Measurements from ENCODE around the gene PRKCG.
"Not testable (repeated sequence)": the region's sequence is repeated elsewhere in the genome, so short reads cannot be mapped to it uniquely, and the experiment has no call there.

Gene PRKCG

GRCh38 chr19:53867225-53868090, 14.5 kb upstream of the PRKCG start, which contains the start of gene MYADM:
MYADM (plus strand) TSS chr19:53867883; CDS start chr19:53873530, 5,647 bp downstream.
- Mint-ChIP-seq H3K27ac (peak within 1 kb of the TSS; percentile 98), H3K36me3 (peaks cover 8 to 20% of the 10 kb centered on the region in 2 donors), H3K4me1 (peaks cover 30 to 48% of the 10 kb centered on the region in 2 donors), H3K27me3 (no peaks in the 10 kb centered on the region), H3K4me3 (peak within 1 kb of the TSS; percentile 98 to 100), H3K9me3 (no peaks in the 10 kb centered on the region)
- DNase-seq (peak; percentile 98), ATAC-seq (replicated peaks) (peak; percentile 80)

- Mint-ChIP-seq H3K9me3 (no peaks in the 10 kb centered on the region), H3K27ac (peak overlapping the region; percentile 97), H3K27me3 (no peaks in the 10 kb centered on the region), H3K4me3 (peak overlapping the region; percentile 98 to 100), H3K4me1 (peaks cover 34 to 56% of the 10 kb centered on the region in 2 donors), H3K36me3 (peaks cover 10 to 25% of the 10 kb centered on the region in 2 donors)
- ATAC-seq (replicated peaks) (no peak), DNase-seq (peak; percentile 24)
Measured at GRCh38 chr19:53868091-53868891, 13.7 kb upstream of the PRKCG start.

GRCh38 chr19:53868892-53869804, 12.8 kb upstream of the PRKCG start:
- H3K27me3 Mint-ChIP-seq = no peaks in the 10 kb centered on the region
- no peaks in the 10 kb centered on the region for H3K9me3 Mint-ChIP-seq
- DNase-seq (peak; percentile 79), ATAC-seq (replicated peaks) (peak; percentile 55 to 56)
- H3K4me1 Mint-ChIP-seq = peaks cover 39 to 65% of the 10 kb centered on the region in 2 donors
- peak overlapping the region; percentile 98 to 100 for H3K4me3 Mint-ChIP-seq
- peaks cover 18 to 33% of the 10 kb centered on the region in 2 donors for H3K36me3 Mint-ChIP-seq
- H3K27ac Mint-ChIP-seq = peak overlapping the region; percentile 96

DNA sequence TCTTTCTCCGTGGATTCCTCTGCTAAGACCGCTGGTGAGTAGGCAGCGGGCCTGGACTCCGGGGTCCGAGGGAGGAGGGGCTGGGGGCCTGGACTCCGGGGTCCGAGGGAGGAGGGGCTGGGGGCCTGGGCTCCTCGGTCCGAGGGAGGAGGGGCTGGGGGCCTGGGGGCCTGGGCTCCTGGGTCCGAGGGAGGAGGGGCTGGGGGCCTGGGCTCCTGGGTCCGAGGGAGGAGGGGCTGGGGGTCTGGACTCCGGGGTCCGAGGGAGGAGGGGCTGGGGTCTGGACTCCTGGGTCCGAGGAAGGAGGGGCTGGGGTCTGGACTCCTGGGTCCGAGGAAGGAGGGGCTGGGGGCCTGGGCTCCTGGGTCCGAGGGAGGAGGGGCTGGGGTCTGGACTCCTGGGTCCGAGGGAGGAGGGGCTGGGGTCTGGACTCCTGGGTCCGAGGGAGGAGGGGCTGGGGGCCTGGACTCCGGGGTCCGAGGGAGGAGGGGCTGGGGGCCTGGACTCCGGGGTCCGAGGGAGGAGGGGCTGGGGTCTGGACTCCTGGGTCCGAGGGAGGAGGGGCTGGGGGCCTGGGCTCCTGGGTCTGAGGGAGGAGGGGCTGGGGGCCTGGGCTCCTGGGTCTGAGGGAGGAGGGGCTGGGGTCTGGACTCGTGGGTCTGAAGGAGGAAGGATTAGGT, 12.1 kb upstream of the PRKCG start:
- H3K36me3 Mint-ChIP-seq = peaks cover 26 to 41% of the 10 kb centered on the region in 2 donors
- not testable (repeated sequence) for H3K9me3 Mint-ChIP-seq; DNase-seq; ATAC-seq (replicated peaks); H3K27me3 Mint-ChIP-seq
- peak overlapping the region; percentile 98 to 100 for H3K4me3 Mint-ChIP-seq
- H3K4me1 Mint-ChIP-seq = peaks cover 47 to 73% of the 10 kb centered on the region in 2 donors
- H3K27ac Mint-ChIP-seq = peak overlapping the region; percentile 91

GRCh38 chr19:53870485-53870844, 11.5 kb upstream of the PRKCG start:
- peaks cover 47 to 78% of the 10 kb centered on the region in 2 donors for H3K4me1 Mint-ChIP-seq
- peaks cover 2 to 5% of the 10 kb centered on the region in 2 donors for H3K9me3 Mint-ChIP-seq
- H3K4me3 Mint-ChIP-seq = peak overlapping the region; percentile 56 to 79
- DNase-seq = peak; percentile 37
- H3K27ac Mint-ChIP-seq = peak overlapping the region; percentile 68
- no peaks in the 10 kb centered on the region for H3K27me3 Mint-ChIP-seq
- ATAC-seq (replicated peaks) = no peak
- H3K36me3 Mint-ChIP-seq = peaks cover 29 to 46% of the 10 kb centered on the region in 2 donors

DNA sequence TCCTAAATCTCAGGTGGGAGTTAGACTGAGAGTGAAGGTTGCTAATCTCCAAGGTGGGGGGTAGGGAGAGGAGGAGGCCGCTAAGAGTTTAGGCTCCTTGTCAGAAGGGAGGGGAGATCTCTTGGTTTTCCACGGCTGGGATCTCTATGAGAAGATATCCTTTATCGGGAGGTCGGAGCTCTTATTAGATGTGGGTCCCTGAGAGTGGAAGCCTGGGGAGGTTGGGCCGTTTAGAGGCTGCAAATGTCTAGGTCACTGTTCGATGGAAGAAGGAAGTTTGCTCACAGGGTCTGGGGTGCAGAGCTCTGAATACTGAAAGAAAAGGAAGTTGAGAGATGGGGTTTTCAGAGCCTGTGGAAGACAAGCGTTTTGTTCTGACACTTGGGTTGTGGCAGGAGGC, 10.5 kb upstream of the PRKCG start:
- H3K27me3 Mint-ChIP-seq = no peaks in the 10 kb centered on the region
- H3K36me3 Mint-ChIP-seq = peaks cover 29 to 46% of the 10 kb centered on the region in 2 donors
- peak overlapping the region; percentile 22 to 43 for H3K4me3 Mint-ChIP-seq
- ATAC-seq (replicated peaks) = no peak
- peak overlapping the region; percentile 68 for H3K27ac Mint-ChIP-seq
- peaks cover 2 to 5% of the 10 kb centered on the region in 2 donors for H3K9me3 Mint-ChIP-seq
- no peak for DNase-seq
- peaks cover 40 to 69% of the 10 kb centered on the region in 2 donors for H3K4me1 Mint-ChIP-seq

- Mint-ChIP-seq H3K4me1 (peaks cover 46 to 68% of the 10 kb centered on the region in 2 donors), H3K36me3 (peaks cover 33 to 51% of the 10 kb centered on the region in 2 donors), H3K27me3 (no peaks in the 10 kb centered on the region), H3K4me3 (peak overlapping the region in 1 of 2 donors; percentile 7), H3K9me3 (peaks cover 2 to 5% of the 10 kb centered on the region in 2 donors), H3K27ac (peak overlapping the region; percentile 42)
- ATAC-seq (replicated peaks) (no peak), DNase-seq (no peak)
Measured at GRCh38 chr19:53872762-53873161, 9.2 kb upstream of the PRKCG start.

DNA sequence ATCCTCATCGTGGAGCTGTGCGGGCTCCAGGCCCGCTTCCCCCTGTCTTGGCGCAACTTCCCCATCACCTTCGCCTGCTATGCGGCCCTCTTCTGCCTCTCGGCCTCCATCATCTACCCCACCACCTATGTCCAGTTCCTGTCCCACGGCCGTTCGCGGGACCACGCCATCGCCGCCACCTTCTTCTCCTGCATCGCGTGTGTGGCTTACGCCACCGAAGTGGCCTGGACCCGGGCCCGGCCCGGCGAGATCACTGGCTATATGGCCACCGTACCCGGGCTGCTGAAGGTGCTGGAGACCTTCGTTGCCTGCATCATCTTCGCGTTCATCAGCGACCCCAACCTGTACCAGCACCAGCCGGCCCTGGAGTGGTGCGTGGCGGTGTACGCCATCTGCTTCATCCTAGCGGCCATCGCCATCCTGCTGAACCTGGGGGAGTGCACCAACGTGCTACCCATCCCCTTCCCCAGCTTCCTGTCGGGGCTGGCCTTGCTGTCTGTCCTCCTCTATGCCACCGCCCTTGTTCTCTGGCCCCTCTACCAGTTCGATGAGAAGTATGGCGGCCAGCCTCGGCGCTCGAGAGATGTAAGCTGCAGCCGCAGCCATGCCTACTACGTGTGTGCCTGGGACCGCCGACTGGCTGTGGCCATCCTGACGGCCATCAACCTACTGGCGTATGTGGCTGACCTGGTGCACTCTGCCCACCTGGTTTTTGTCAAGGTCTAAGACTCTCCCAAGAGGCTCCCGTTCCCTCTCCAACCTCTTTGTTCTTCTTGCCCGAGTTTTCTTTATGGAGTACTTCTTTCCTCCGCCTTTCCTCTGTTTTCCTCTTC, 8.0 kb upstream of the PRKCG start:
- no peak for DNase-seq
- Mint-ChIP-seq H3K27me3 (no peaks in the 10 kb centered on the region), H3K9me3 (peaks cover 2 to 5% of the 10 kb centered on the region in 2 donors), H3K27ac (peak overlapping the region; percentile 75), H3K4me3 (no peak overlapping the region), H3K36me3 (peaks cover 31 to 44% of the 10 kb centered on the region in 2 donors), H3K4me1 (peaks cover 42 to 60% of the 10 kb centered on the region in 2 donors)
- ATAC-seq (replicated peaks) = no peak

DNA sequence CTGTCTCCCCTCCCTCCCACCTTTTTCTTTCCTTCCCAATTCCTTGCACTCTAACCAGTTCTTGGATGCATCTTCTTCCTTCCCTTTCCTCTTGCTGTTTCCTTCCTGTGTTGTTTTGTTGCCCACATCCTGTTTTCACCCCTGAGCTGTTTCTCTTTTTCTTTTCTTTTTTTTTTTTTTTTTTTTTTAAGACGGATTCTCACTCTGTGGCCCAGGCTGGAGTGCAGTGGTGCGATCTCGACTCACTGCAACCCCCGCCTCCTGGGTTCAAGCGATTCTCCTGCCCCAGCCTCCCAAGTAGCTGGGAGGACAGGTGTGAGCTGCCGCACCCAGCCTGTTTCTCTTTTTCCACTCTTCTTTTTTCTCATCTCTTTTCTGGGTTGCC, 7.4 kb upstream of the PRKCG start:
- DNase-seq (no peak), ATAC-seq (replicated peaks) (no peak)
- no peaks in the 10 kb centered on the region for H3K27me3 Mint-ChIP-seq
- H3K4me3 Mint-ChIP-seq = peak overlapping the region; percentile 40
- H3K4me1 Mint-ChIP-seq = peaks cover 43 to 60% of the 10 kb centered on the region in 2 donors
- peaks cover 2 to 5% of the 10 kb centered on the region in 2 donors for H3K9me3 Mint-ChIP-seq
- H3K27ac Mint-ChIP-seq = no peak overlapping the region
- peaks cover 31 to 44% of the 10 kb centered on the region in 2 donors for H3K36me3 Mint-ChIP-seq

GRCh38 chr19:53875602-53876325, 6.2 kb upstream of the PRKCG start:
- peaks cover 31 to 41% of the 10 kb centered on the region in 2 donors for H3K36me3 Mint-ChIP-seq
- DNase-seq (no peak), ATAC-seq (replicated peaks) (no peak)
- H3K9me3 Mint-ChIP-seq = peaks cover 2 to 5% of the 10 kb centered on the region in 2 donors
- H3K27me3 Mint-ChIP-seq = no peaks in the 10 kb centered on the region
- no peak overlapping the region for H3K27ac Mint-ChIP-seq
- H3K4me3 Mint-ChIP-seq = no peak overlapping the region
- peaks cover 40 to 55% of the 10 kb centered on the region in 2 donors for H3K4me1 Mint-ChIP-seq

- no peaks in the 10 kb centered on the region for H3K27me3 Mint-ChIP-seq
- peaks cover 2 to 5% of the 10 kb centered on the region in 2 donors for H3K9me3 Mint-ChIP-seq
- no peak for DNase-seq
- peaks cover 27 to 33% of the 10 kb centered on the region in 2 donors for H3K36me3 Mint-ChIP-seq
- peak overlapping the region; percentile 47 for H3K27ac Mint-ChIP-seq
- peaks cover 32 to 45% of the 10 kb centered on the region in 2 donors for H3K4me1 Mint-ChIP-seq
- no peak for ATAC-seq (replicated peaks)
- peak overlapping the region; percentile 12 to 52 for H3K4me3 Mint-ChIP-seq
Measured at GRCh38 chr19:53876651-53877224, 5.3 kb upstream of the PRKCG start.
